Spleen (tissue), 11 donors: ENCODE measurements around the gene MIB2. TPM values are rescaled to one million over a fixed set of nuclear protein-coding genes. Genes with fewer than 3 reads are reported as not detected.
A peak's percentile ranks its signal among the peaks of the same experiment; 100 is the strongest.
"Not testable (repeated sequence)": the region's sequence is repeated elsewhere in the genome, so short reads cannot be mapped to it uniquely, and the experiment has no call there.

ENCODE experiments used
- DNase-seq: peaks from one replicate; pipeline ENCODE4 v3.0.0-alpha.2; 2020
- H3K27ac ChIP-seq, 8 donors: fragments of 200-600 bp; sonication (generic) in 7 of 8; 1 replicate in 4 of 8; 2 replicates in 4 of 8; pipeline versions ENCODE4 v1.5.0 to v1.8.0; 2016 to 2021; ENCODE audit warnings: inconsistent platforms in 4 of 8, mild to moderate bottlenecking in 4 of 8, moderate library complexity in 1 of 8
- H3K27me3 ChIP-seq, 7 donors: fragments of 200-600 bp; sonication (generic) in 6 of 7; replicated peaks in 1 of 7; 1 replicate in 4 of 7; 2 replicates in 3 of 7; pipeline versions ENCODE4 v1.5.0 to v1.8.0; 2016 to 2021; ENCODE audit warnings: inconsistent platforms in 3 of 7, mild to moderate bottlenecking in 1 of 7
- H3K36me3 ChIP-seq, 6 donors: fragments of 200-600 bp; sonication (generic) in 5 of 6; 1 replicate in 4 of 6; 2 replicates in 2 of 6; pipeline versions ENCODE4 v1.5.0 to v1.8.0; 2016 to 2021; ENCODE audit warnings: inconsistent platforms in 2 of 6
- H3K4me1 ChIP-seq, 6 donors: fragments of 200-600 bp; sonication (generic) in 5 of 6; 1 replicate in 3 of 6; 2 replicates in 3 of 6; pipeline versions ENCODE4 v1.5.0 to v1.8.0; 2016 to 2021; ENCODE audit warnings: inconsistent platforms in 3 of 6
- H3K4me3 ChIP-seq, 8 donors: fragments of 200-600 bp; sonication (generic) in 7 of 8; 1 replicate in 4 of 8; 2 replicates in 4 of 8; pipeline versions ENCODE4 v1.5.0 to v1.8.0; 2016 to 2021; ENCODE audit warnings: inconsistent platforms in 4 of 8, mild to moderate bottlenecking in 4 of 8, moderate library complexity in 2 of 8
- H3K9me3 ChIP-seq, 8 donors: fragments of 200-600 bp; sonication (generic) in 7 of 8; 1 replicate in 4 of 8; 2 replicates in 4 of 8; pipeline versions ENCODE4 v1.5.0 to v1.8.0; 2016 to 2021; ENCODE audit warnings: inconsistent platforms in 4 of 8
- CTCF ChIP-seq, 11 experiments: fragments of 200-600 bp in 7 of 11; fragments of 450-650 bp in 4 of 11; sonication (generic) in 4 of 11; IDR thresholded peaks in 8 of 11; conservative IDR thresholded peaks in 3 of 11; 1 replicate in 7 of 11; 2 replicates in 4 of 11; pipeline versions ENCODE4 v1.4.0 to v1.8.0; 2016 to 2021; ENCODE audit warnings: antibody characterized with exemption in 11 of 11, inconsistent platforms in 4 of 11, mild to moderate bottlenecking in 1 of 11
- POLR2A ChIP-seq, 3 donors: fragments of 450-650 bp; IDR thresholded peaks; one replicate each; pipeline ENCODE4 v1.5.1; 2017; ENCODE audit warnings: antibody characterized with exemption in 3 of 3, mild to moderate bottlenecking in 1 of 3
- POLR2AphosphoS5 ChIP-seq, 3 donors: sonication (generic); formaldehyde crosslinking; IDR thresholded peaks; one replicate each; pipeline ENCODE4 v1.5.1; 2017; ENCODE audit warnings: antibody characterized with exemption in 3 of 3
- WGBS, 5 donors: extraction: QIAGEN DNeasy Blood & Tissue Kit in 3 of 5; methylation state at CpG; one replicate each; pipeline versions ENCODE4 v1.1.5 to v1.1.7; 2013 to 2018; 5-methylcytosine and 5-hydroxymethylcytosine counted together
- intact Hi-C: fragments of 100-400 bp; cut with DNase I; formaldehyde crosslinking; loops from one replicate; pipeline ENCODE4 v1.15.0; 2023; ENCODE audit warnings: low total_unique reads
- polyA plus RNA-seq, 3 donors: library from polyadenylated mRNA; stranded (reverse); fragments of 200-250 nt; gene quantifications; one replicate each; pipeline ENCODE4 v1.2.1, GENCODE V29; 2013
- total RNA-seq, 7 donors: library from RNA; depleted of rRNA in 3 of 7; stranded (reverse); fragments of >200 nt in 3 of 7; fragmentation: NEBNext Ultra II Directional in 4 of 7; extraction: Animal tissue kit (Norgen Biotek cat#: 25700) in 4 of 7; gene quantifications; one replicate each; pipeline versions ENCODE4 v1.1.0 to v1.2.1, GENCODE V29; 2016 to 2021
- donor health status: healthy with polysubstance abuse.
- donor health status: DM: no; HTN: no; CAD: no; lungs with moderate emphysema.
- donor health status: DM: no; HTN: no; CAD: no.
- donor health status: Bipolar disorder and iron deficiency.
- donor health status: healthy.
- donor health status: DM: no; HTN: no; CAD: no.
- donor health status: DM: yes; HTN: yes; CAD: no.

The MIB2 gene
- total and polyA plus RNA-seq, 10 donors: 46.2 to 165 (median 73.0) TPM

- Histone ChIP-seq H3K4me1 (peaks cover 0 to 46% (median 28%) of the 10 kb centered on the region in 6 donors), H3K36me3 (peaks cover 0 to 36% (median 14%) of the 10 kb centered on the region in 6 donors), H3K27ac (peak within 1 kb of the TSS; percentile 57 to 91 (median 84)), H3K27me3 (peaks cover 3 to 45% (median 22%) of the 10 kb centered on the region in 7 donors), H3K9me3 (no peaks in the 10 kb centered on the region), H3K4me3 (peak within 1 kb of the TSS in 6 of 8 donors; percentile 28 to 71 (median 46))
- intact Hi-C loops: no loop called here
- no peak for TF ChIP-seq POLR2AphosphoS5 (IDR thresholded peaks at IDR 0.05)
- no peak for TF ChIP-seq CTCF (IDR thresholded peaks at IDR 0.05 in 8 of 11, conservative IDR thresholded peaks at IDR 0.05 in 3 of 11)
- TF ChIP-seq POLR2A (IDR thresholded peaks at IDR 0.05): no peak
- peak; percentile 82 for DNase-seq
- WGBS, 5 donors: 3 to 7% (median 4%) methylated on average over 10 to 48 of the region's 48 CpGs
Observed at GRCh38 chr1:1631782-1632420, 16.6 kb downstream of the MIB2 start, which contains the start of gene MMP23B. Gene MMP23B, plus strand, starts transcription at chr1:1632173. Its CDS starts 46 bp downstream, at chr1:1632219.

- no CpG with 5 or more reads among the region's 35 CpGs for WGBS, 5 donors
- DNase-seq, H3K9me3 ChIP-seq, H3K4me3 ChIP-seq, intact Hi-C loops, H3K27ac ChIP-seq: not testable (repeated sequence)
- Histone ChIP-seq H3K36me3 (peaks cover 0 to 36% (median 15%) of the 10 kb centered on the region in 6 donors), H3K27me3 (peaks cover 3 to 40% (median 22%) of the 10 kb centered on the region in 7 donors), H3K4me1 (peaks cover 0 to 39% (median 26%) of the 10 kb centered on the region in 6 donors)
Observed at GRCh38 chr1:1633409-1633808, 18.1 kb downstream of the MIB2 start.

GRCh38 chr1:1634613-1635012 lies 19.3 kb downstream of the MIB2 start:
- Histone ChIP-seq H3K27me3 (peaks cover 3 to 28% (median 22%) of the 10 kb centered on the region in 7 donors), H3K36me3 (peaks cover 0 to 36% (median 20%) of the 10 kb centered on the region in 6 donors), H3K4me1 (peaks cover 0 to 27% (median 21%) of the 10 kb centered on the region in 6 donors)
- H3K4me3 ChIP-seq, H3K27ac ChIP-seq, intact Hi-C loops, H3K9me3 ChIP-seq: not testable (repeated sequence)
- DNase-seq: peak; percentile 51
- WGBS, 5 donors: 82 to 95% (median 93%) methylated on average over 4 to 9 of the region's 13 CpGs

GRCh38 chr1:1636621-1637478 lies 21.6 kb downstream of the MIB2 start:
- 93 to 96% (median 94%) methylated on average over 17 to 37 of the region's 37 CpGs for WGBS, 5 donors
- peak; percentile 55 for DNase-seq
- H3K27ac ChIP-seq, H3K9me3 ChIP-seq, H3K27me3 ChIP-seq, H3K4me3 ChIP-seq, intact Hi-C loops, H3K4me1 ChIP-seq: not testable (repeated sequence)
- peaks cover 0 to 56% (median 33%) of the 10 kb centered on the region in 6 donors for H3K36me3 ChIP-seq

- H3K27me3 ChIP-seq, H3K4me3 ChIP-seq, H3K4me1 ChIP-seq, H3K9me3 ChIP-seq, H3K27ac ChIP-seq, intact Hi-C loops: not testable (repeated sequence)
- DNase-seq: peak; percentile 22
- 92 to 97% (median 93%) methylated on average over 9 to 14 of the region's 14 CpGs for WGBS, 5 donors
- H3K36me3 ChIP-seq: peaks cover 0 to 59% (median 33%) of the 10 kb centered on the region in 6 donors
Observed at GRCh38 chr1:1637479-1637875, 22.2 kb downstream of the MIB2 start.

GRCh38 chr1:1638528-1638927 lies 23.2 kb downstream of the MIB2 start:
- H3K36me3 ChIP-seq: peaks cover 0 to 59% (median 33%) of the 10 kb centered on the region in 6 donors
- H3K27me3 ChIP-seq, H3K4me3 ChIP-seq, H3K27ac ChIP-seq, H3K4me1 ChIP-seq, H3K9me3 ChIP-seq, intact Hi-C loops: not testable (repeated sequence)
- DNase-seq: peak; percentile 41
- 90 to 100% (median 94%) methylated on average over 3 to 9 of the region's 13 CpGs for WGBS, 5 donors
